ENCODE data around the gene P3H1. TPM values are rescaled to one million over a fixed set of nuclear protein-coding genes. Genes with fewer than 3 reads are reported as not detected.

The P3H1 gene
- total RNA-seq, 1 experiment from 2014 or later: 28.3 TPM

DNA sequence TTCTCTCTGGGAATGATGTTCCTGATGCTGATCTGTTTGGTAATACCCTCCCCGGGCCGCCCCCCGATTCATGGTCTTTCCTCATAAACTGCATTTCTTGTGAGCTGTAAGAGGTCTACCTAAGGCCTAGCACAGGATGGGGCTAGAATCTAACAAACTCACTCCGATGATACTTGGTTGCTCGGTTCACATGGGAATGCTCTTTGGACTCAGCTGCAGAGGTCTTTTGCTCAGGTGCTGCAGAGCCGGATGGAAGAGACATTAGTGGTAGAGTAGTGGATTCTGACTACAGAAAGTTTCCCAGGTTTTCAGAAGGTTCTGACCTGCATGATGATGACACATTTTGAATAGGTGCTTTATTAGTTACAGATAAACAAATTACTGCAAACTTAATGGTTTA is 9.7 kb upstream of the P3H1 start:
- H4K20me1 ChIP-seq (ENCODE audit: low read length): no peaks in the 10 kb centered on the region
- ATAC-seq (no peak), DNase-seq (no peak)
- no peaks in the 10 kb centered on the region for H3F3A ChIP-seq (ENCODE audit: low read length, unreplicated experiment)
- H3K79me2 ChIP-seq (ENCODE audit: low read length): peaks cover 14% of the 10 kb centered on the region
- no TSS peak for BruUV-seq (replicated peaks)
- intact Hi-C loops (cut with micrococcal nuclease): no loop called here
- H3K36me3 ChIP-seq (ENCODE audit: low read depth, low read length): peaks cover 28% of the 10 kb centered on the region
- no peaks in the 10 kb centered on the region for H3K9me2 ChIP-seq (replicated peaks; ENCODE audit: low read length)
- H3K4me3 ChIP-seq (ENCODE audit: low read length): no peak overlapping the region
- H3K9me3 ChIP-seq (ENCODE audit: low read length): no peaks in the 10 kb centered on the region
- no peak for TF ChIP-seq EZH2 (IDR thresholded peaks at IDR 0.05; ENCODE audit: low read length, unreplicated experiment)
- TF ChIP-seq EZH2phosphoT487 (IDR thresholded peaks at IDR 0.05; ENCODE audit: borderline replicate concordance, low read length): no peak
- TF ChIP-seq CTCF (conservative IDR thresholded peaks at IDR 0.05; ENCODE audit: low read depth, low read length): no peak
- no peak overlapping the region for H3K4me2 ChIP-seq (ENCODE audit: low read length)
- H3K27me3 ChIP-seq (ENCODE audit: low read length): no peaks in the 10 kb centered on the region
- POLR2A ChIA-PET (ENCODE audit: unreplicated experiment): interaction anchor here (0.6 kb wide), 1 partner anchor 40 kb away, joined by 4 read pairs; the partner anchor contains the start of gene ERMAP
- no peak overlapping the region for H2AFZ ChIP-seq (ENCODE audit: low read length)
- no peaks in the 10 kb centered on the region for H3K4me1 ChIP-seq (ENCODE audit: insufficient read depth, low read length)
- H3K27ac ChIP-seq (ENCODE audit: low read length): no peak overlapping the region
- CTCF ChIA-PET: no interaction called here
- H3K9ac ChIP-seq (ENCODE audit: low read length): no peak overlapping the region

- H4K20me1 ChIP-seq (ENCODE audit: low read length): no peaks in the 10 kb centered on the region
- DNase-seq: no peak
- H3K9me2 ChIP-seq (replicated peaks; ENCODE audit: low read length): no peaks in the 10 kb centered on the region
These were observed 8.2 kb upstream of the P3H1 start for GRCh38 chr1:42774928-42775526.

More at GRCh38 chr1:42774928-42775526, 8.2 kb upstream of the P3H1 start:
- Histone ChIP-seq H2AFZ (ENCODE audit: low read length) (no peak overlapping the region), H3K9ac (ENCODE audit: low read length) (no peak overlapping the region), H3K27ac (ENCODE audit: low read length) (no peak overlapping the region), H3K9me3 (ENCODE audit: low read length) (no peaks in the 10 kb centered on the region), H3K4me1 (ENCODE audit: insufficient read depth, low read length) (no peaks in the 10 kb centered on the region), H3K4me2 (ENCODE audit: low read length) (no peak overlapping the region), H3F3A (ENCODE audit: low read length, unreplicated experiment) (no peaks in the 10 kb centered on the region), H3K4me3 (ENCODE audit: low read length) (no peak overlapping the region), H3K79me2 (ENCODE audit: low read length) (peaks cover 28% of the 10 kb centered on the region), H3K36me3 (ENCODE audit: low read depth, low read length) (peaks cover 31% of the 10 kb centered on the region), H3K27me3 (ENCODE audit: low read length) (no peaks in the 10 kb centered on the region)
- TF ChIP-seq CTCF (conservative IDR thresholded peaks at IDR 0.05; ENCODE audit: low read depth, low read length): no peak
- no peak for TF ChIP-seq EZH2phosphoT487 (IDR thresholded peaks at IDR 0.05; ENCODE audit: borderline replicate concordance, low read length)
- no peak for TF ChIP-seq EZH2 (IDR thresholded peaks at IDR 0.05; ENCODE audit: low read length, unreplicated experiment)
- intact Hi-C loops (cut with micrococcal nuclease): no loop called here
- no TSS peak for BruUV-seq (replicated peaks)
- no peak for ATAC-seq
- ChIA-PET POLR2A (ENCODE audit: unreplicated experiment) (no interaction called here), CTCF (no interaction called here)
